Measurements from ENCODE around the gene STMN1. TPM values are rescaled to one million over a fixed set of nuclear protein-coding genes. Genes with fewer than 3 reads are reported as not detected.
"Not testable (repeated sequence)": the region's sequence is repeated elsewhere in the genome, so short reads cannot be mapped to it uniquely, and the experiment has no call there.

Gene STMN1
- polyA plus RNA-seq, 1 donor from 2014 or later: 1,950 TPM

DNA sequence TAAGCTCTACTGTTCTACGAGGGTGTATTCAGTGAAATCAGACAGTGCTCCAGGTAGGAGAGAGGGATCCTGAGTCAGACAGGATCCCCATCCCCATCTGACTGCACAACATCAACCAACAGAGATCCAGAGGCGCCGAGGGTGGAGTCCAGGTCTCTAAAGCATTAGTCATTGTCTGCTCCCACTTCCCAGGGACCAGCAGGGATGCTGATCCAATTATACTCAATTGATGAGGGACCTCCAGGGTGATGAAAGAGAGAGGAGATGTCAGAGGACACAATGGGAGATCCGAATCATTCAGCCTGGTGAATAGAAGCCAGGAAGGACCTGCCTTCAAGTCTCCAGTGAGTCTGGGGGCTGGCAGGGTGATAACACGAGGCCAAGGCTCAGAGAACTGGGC, 39.5 kb upstream of the STMN1 start:
- TF ChIP-seq MXI1 (conservative IDR thresholded peaks at IDR 0.05; ENCODE audit: poor library complexity, severe bottlenecking) (no peak), SMC3 (conservative IDR thresholded peaks at IDR 0.05; ENCODE audit: poor library complexity) (no peak), POLR2AphosphoS5 (IDR thresholded peaks at IDR 0.05) (no peak), TAF1 (IDR thresholded peaks at IDR 0.05; ENCODE audit: low read depth) (no peak), RAD21 (conservative IDR thresholded peaks at IDR 0.05) (no peak), EP300 (conservative IDR thresholded peaks at IDR 0.05; ENCODE audit: poor library complexity, severe bottlenecking) (no peak), EZH2 (IDR thresholded peaks at IDR 0.05; ENCODE audit: borderline replicate concordance, insufficient read depth, low read length, poor library complexity, severe bottlenecking) (no peak), REST (IDR thresholded peaks at IDR 0.05; ENCODE audit: borderline replicate concordance) (no peak)
- TF ChIP-seq, protein P1, sequence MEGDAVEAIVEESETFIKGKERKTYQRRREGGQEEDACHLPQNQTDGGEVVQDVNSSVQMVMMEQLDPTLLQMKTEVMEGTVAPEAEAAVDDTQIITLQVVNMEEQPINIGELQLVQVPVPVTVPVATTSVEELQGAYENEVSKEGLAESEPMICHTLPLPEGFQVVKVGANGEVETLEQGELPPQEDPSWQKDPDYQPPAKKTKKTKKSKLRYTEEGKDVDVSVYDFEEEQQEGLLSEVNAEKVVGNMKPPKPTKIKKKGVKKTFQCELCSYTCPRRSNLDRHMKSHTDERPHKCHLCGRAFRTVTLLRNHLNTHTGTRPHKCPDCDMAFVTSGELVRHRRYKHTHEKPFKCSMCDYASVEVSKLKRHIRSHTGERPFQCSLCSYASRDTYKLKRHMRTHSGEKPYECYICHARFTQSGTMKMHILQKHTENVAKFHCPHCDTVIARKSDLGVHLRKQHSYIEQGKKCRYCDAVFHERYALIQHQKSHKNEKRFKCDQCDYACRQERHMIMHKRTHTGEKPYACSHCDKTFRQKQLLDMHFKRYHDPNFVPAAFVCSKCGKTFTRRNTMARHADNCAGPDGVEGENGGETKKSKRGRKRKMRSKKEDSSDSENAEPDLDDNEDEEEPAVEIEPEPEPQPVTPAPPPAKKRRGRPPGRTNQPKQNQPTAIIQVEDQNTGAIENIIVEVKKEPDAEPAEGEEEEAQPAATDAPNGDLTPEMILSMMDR (IDR thresholded peaks at IDR 0.05; ENCODE audit: poor library complexity, severe bottlenecking): no peak
- Histone ChIP-seq H3K4me2 (ENCODE audit: low read length) (no peak overlapping the region), H3F3A (ENCODE audit: insufficient read depth, low read length, poor library complexity, severe bottlenecking) (no peaks in the 10 kb centered on the region), H3K9me2 (ENCODE audit: insufficient read depth, low read length) (no peaks in the 10 kb centered on the region), H3K79me2 (replicated peaks; ENCODE audit: insufficient read depth, low read length) (no peaks in the 10 kb centered on the region), H3K36me3 (ENCODE audit: insufficient read depth, low read length) (no peaks in the 10 kb centered on the region), H2AFZ (ENCODE audit: low read depth, low read length) (no peak overlapping the region), H3K9me3 (ENCODE audit: low read length) (no peaks in the 10 kb centered on the region), H3K27ac (ENCODE audit: low read length) (no peak overlapping the region), H3K9ac (ENCODE audit: low read length) (no peak overlapping the region), H4K20me1 (ENCODE audit: insufficient read depth) (no peaks in the 10 kb centered on the region), H3K4me3 (ENCODE audit: low read length) (no peak overlapping the region), H3K27me3 (ENCODE audit: insufficient read depth, low read depth, low read length) (no peaks in the 10 kb centered on the region)

DNA sequence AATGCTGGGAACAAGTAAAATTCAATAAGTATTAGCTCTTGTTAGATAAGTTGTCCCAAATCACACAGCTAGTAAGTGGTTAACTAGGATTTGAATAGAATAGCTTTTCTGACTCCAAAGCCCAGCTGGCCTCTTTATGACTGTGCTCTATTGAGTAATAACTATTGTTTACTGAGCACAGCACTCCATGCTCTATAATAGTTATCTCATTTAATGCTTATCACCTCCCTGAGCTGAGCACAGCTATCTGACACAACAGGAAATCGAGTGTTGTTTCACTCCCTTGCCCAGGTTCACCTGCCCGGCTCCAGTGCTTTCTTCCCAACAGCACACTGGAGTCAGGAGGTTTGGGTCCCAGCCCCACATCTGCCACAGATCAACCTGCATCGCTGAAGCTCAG, 38.8 kb upstream of the STMN1 start:
- Histone ChIP-seq H3K9ac (ENCODE audit: low read length) (no peak overlapping the region), H3K27ac (ENCODE audit: low read length) (no peak overlapping the region), H3F3A (ENCODE audit: insufficient read depth, low read length, poor library complexity, severe bottlenecking) (no peaks in the 10 kb centered on the region), H2AFZ (ENCODE audit: low read depth, low read length) (no peak overlapping the region), H3K36me3 (ENCODE audit: insufficient read depth, low read length) (no peaks in the 10 kb centered on the region), H4K20me1 (ENCODE audit: insufficient read depth) (no peaks in the 10 kb centered on the region), H3K27me3 (ENCODE audit: insufficient read depth, low read depth, low read length) (no peaks in the 10 kb centered on the region), H3K4me2 (ENCODE audit: low read length) (no peak overlapping the region), H3K9me3 (ENCODE audit: low read length) (no peaks in the 10 kb centered on the region), H3K9me2 (ENCODE audit: insufficient read depth, low read length) (no peaks in the 10 kb centered on the region), H3K79me2 (replicated peaks; ENCODE audit: insufficient read depth, low read length) (no peaks in the 10 kb centered on the region), H3K4me3 (ENCODE audit: low read length) (no peak overlapping the region)
- TF ChIP-seq RAD21 (conservative IDR thresholded peaks at IDR 0.05): no peak
- no peak for TF ChIP-seq REST (IDR thresholded peaks at IDR 0.05; ENCODE audit: borderline replicate concordance)
- TF ChIP-seq MXI1 (conservative IDR thresholded peaks at IDR 0.05; ENCODE audit: poor library complexity, severe bottlenecking): no peak
- TF ChIP-seq, protein P1 (IDR thresholded peaks at IDR 0.05; ENCODE audit: poor library complexity, severe bottlenecking): no peak
- no peak for TF ChIP-seq SMC3 (conservative IDR thresholded peaks at IDR 0.05; ENCODE audit: poor library complexity)
- TF ChIP-seq POLR2AphosphoS5 (IDR thresholded peaks at IDR 0.05): no peak

GRCh38 chr1:25943511-25943910, 37.3 kb upstream of the STMN1 start:
- not testable (repeated sequence) for H4K20me1 ChIP-seq (ENCODE audit: insufficient read depth)

More at GRCh38 chr1:25943511-25943910, 37.3 kb upstream of the STMN1 start:
- not testable (repeated sequence) for H3K27ac ChIP-seq (ENCODE audit: low read length); H3K36me3 ChIP-seq (ENCODE audit: insufficient read depth, low read length); H3K4me2 ChIP-seq (ENCODE audit: low read length); H3K27me3 ChIP-seq (ENCODE audit: insufficient read depth, low read depth, low read length); H2AFZ ChIP-seq (ENCODE audit: low read depth, low read length); H3K9me2 ChIP-seq (ENCODE audit: insufficient read depth, low read length); H3K9me3 ChIP-seq (ENCODE audit: low read length); H3F3A ChIP-seq (ENCODE audit: insufficient read depth, low read length, poor library complexity, severe bottlenecking); H3K9ac ChIP-seq (ENCODE audit: low read length); H3K79me2 ChIP-seq (replicated peaks; ENCODE audit: insufficient read depth, low read length); H3K4me3 ChIP-seq (ENCODE audit: low read length)
